NB4 (cell line): ENCODE results near the gene UNC45A.
"Not testable (repeated sequence)": the region's sequence is repeated elsewhere in the genome, so short reads cannot be mapped to it uniquely, and the experiment has no call there.

Experiments used
- DNase-seq: peaks from one replicate; pipeline ENCODE4 v3.0.0; 2010; ENCODE audit warnings: low read depth
- H3K4me3 ChIP-seq: one replicate; pipeline ENCODE4 v1.5.1; 2011; ENCODE audit warnings: mild to moderate bottlenecking, low read depth, low read length, moderate library complexity
- MAX ChIP-seq: IDR thresholded peaks from 2 replicates; pipeline ENCODE4 v1.6.1; 2011; ENCODE audit warnings: low read depth, low read length
- MYC ChIP-seq: IDR thresholded peaks from 2 replicates; pipeline ENCODE4 v1.6.1; 2011; ENCODE audit warnings: low read depth, low read length
- POLR2A ChIP-seq: IDR thresholded peaks from 2 replicates; pipeline ENCODE4 v1.6.1; 2011; ENCODE audit warnings: mild to moderate bottlenecking; ENCODE audit not compliant: insufficient read length; ENCODE audit errors: extremely low read depth
- TF ChIP-seq, protein P1 (sequence below): IDR thresholded peaks from one replicate; pipeline ENCODE4 v1.5.1; 2012; ENCODE audit warnings: low read depth, low read length

Gene UNC45A

GRCh38 chr15:90893175-90894090 lies 41.7 kb upstream of the UNC45A start:
- TF ChIP-seq, protein P1, sequence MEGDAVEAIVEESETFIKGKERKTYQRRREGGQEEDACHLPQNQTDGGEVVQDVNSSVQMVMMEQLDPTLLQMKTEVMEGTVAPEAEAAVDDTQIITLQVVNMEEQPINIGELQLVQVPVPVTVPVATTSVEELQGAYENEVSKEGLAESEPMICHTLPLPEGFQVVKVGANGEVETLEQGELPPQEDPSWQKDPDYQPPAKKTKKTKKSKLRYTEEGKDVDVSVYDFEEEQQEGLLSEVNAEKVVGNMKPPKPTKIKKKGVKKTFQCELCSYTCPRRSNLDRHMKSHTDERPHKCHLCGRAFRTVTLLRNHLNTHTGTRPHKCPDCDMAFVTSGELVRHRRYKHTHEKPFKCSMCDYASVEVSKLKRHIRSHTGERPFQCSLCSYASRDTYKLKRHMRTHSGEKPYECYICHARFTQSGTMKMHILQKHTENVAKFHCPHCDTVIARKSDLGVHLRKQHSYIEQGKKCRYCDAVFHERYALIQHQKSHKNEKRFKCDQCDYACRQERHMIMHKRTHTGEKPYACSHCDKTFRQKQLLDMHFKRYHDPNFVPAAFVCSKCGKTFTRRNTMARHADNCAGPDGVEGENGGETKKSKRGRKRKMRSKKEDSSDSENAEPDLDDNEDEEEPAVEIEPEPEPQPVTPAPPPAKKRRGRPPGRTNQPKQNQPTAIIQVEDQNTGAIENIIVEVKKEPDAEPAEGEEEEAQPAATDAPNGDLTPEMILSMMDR = peak; percentile 29
- TF ChIP-seq POLR2A = no peak
- no peak overlapping the region for H3K4me3 ChIP-seq
- DNase-seq = no peak

GRCh38 chr15:90895571-90896117 lies 39.4 kb upstream of the UNC45A start:
- TF ChIP-seq, protein P1 = no peak
- TF ChIP-seq MYC (no peak), POLR2A (no peak), MAX (no peak)
- peak; percentile 42 for DNase-seq
- no peak overlapping the region for H3K4me3 ChIP-seq

DNA sequence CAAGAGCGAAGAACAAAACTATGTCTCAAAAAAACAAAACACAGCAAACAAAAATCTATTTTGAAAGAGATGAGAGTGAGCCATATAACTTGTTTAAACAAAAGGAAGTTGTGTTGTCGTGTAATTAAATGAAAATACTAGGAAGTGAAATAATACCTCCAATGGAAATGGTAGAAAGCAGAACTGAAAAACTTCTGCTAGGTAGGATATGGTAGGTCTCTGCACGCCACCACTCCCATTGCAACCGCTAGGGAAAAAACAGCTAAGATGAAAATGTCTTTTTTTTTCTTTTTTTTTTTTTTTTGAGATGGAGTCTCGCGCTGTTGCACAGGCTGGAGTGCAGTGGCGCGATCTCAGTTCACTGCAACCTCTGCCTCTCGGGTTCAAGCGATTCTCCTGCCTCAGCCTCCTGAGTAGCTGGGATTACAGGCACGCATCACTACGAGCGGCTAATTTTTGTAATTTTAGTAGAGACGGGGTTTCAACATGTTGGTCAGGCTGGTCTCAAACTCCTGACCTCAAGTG lies 37.9 kb upstream of the UNC45A start:
- not testable (repeated sequence) for DNase-seq, H3K4me3 ChIP-seq

DNA sequence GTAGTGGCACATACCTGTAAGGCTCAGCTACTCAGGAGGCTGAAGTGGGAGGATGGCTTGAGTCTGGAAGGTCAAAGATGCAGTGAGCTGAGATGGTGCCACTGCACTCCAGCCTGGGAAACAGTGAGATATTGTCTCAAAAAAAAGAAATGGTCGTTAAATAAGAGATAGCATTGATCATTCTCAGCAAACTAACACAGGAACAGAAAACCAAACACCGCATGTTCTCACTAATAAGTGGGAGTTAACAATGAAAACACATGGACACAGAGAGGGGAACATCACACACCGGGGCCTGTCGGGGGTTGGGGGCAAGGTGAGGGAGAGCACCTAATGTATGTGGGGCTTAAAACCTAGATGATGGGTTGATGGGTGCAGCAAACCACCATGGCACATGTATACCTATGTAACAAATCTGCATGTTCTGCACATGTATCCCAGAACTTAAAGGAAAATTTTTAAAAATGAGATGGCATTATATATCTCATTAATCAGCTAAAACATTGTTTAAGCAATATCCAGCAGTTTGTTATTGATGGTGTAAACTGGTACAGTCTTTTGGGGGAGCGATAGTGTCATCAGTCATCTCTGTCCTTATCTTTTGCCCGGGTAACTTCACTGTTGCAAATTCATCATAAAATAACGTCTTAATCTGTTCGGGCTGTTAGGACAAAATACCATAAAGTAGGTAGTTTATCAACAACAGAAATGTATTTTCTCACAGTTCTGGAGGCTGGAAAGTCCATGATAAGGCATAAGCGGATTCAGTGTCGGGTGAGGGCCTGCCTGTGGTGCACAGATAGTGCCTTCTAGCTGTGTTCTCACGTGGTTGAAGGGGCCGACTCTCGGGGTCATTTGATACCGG lies 33.7 kb upstream of the UNC45A start:
- no peak for DNase-seq
- H3K4me3 ChIP-seq = peak overlapping the region; percentile 71
- TF ChIP-seq MAX = 0 out of 2 replicates have a peak, but pooled peaks have one; percentile 6
- no peak for TF ChIP-seq MYC

DNA sequence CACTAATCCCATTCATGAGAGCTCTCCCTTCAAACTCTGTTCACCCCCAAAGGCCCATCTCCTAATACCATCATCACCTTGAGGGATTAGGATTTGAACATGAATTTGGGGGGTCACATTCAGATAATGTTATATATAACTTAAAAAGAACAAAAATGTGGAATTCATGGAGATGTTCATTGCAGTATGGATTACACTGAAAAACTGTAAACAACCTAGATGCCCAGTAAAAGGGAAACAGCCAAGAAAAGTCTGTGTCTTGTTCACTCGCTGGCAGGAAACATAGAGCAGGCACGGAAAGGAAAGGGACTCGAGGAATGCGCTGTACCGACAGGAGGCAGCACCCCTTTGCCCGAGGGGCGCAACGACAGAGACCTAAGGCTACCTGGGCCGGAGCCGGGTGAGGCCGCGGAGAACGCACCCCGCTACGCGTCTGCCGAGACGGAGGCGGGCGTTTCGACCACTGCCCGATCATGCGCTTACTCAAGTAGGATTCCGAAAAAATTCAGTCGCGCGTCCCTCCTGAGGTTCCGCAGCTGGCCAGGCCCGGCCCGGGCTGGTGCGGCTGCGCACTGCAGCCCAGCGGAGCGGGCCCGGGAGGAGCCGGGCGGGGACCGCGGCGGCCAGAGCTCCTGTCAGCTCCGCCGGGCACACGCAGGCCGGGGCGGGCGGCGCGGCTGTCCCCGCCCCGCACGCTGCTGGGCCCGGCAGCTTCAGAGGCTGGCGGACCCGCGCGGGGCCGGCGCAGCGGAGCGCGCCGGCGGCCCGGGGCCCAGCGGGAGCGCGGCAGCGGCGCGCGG lies 32.8 kb upstream of the UNC45A start:
- peak overlapping the region; percentile 71 for H3K4me3 ChIP-seq
- TF ChIP-seq POLR2A (peak; percentile 59), MYC (peak; percentile 48; the same call in 1 of the 2 replicates), MAX (peak; percentile 55)
- TF ChIP-seq, protein P1 = peak; percentile 82
- peak; percentile 92 for DNase-seq

- TF ChIP-seq, protein P1 = no peak
- TF ChIP-seq MAX (peak; percentile 50), POLR2A (peak; percentile 67), MYC (peak; percentile 64)
- DNase-seq = peak; percentile 92
- H3K4me3 ChIP-seq = peak within 1 kb of the TSS; percentile 81
Measured at GRCh38 chr15:90902840-90903732, 32.0 kb upstream of the UNC45A start, which contains the start of gene MAN2A2. MAN2A2 (plus strand) TSS chr15:90903302; CDS start chr15:90904208, 906 bp downstream.
